Activated CD8-positive, alpha-beta memory T cell treated with anti-CD3 and anti-CD28 coated beads, Interleukin-2, amount 50 U/mL, for 4 hours (primary cell): ENCODE measurements around the gene FLOT1.
"Not testable (repeated sequence)": the region's sequence is repeated elsewhere in the genome, so short reads cannot be mapped to it uniquely, and the experiment has no call there.

Experiments
- DNase-seq: peaks from one replicate; pipeline ENCODE4 v3.0.0-alpha.2; 2020

FLOT1 gene

GRCh38 chr6:30722280-30723112 is 20.0 kb downstream of the FLOT1 start:
- DNase-seq: peak; percentile 87

GRCh38 chr6:30722025-30722279 is 20.5 kb downstream of the FLOT1 start:
- DNase-seq: not testable (repeated sequence)

DNA sequence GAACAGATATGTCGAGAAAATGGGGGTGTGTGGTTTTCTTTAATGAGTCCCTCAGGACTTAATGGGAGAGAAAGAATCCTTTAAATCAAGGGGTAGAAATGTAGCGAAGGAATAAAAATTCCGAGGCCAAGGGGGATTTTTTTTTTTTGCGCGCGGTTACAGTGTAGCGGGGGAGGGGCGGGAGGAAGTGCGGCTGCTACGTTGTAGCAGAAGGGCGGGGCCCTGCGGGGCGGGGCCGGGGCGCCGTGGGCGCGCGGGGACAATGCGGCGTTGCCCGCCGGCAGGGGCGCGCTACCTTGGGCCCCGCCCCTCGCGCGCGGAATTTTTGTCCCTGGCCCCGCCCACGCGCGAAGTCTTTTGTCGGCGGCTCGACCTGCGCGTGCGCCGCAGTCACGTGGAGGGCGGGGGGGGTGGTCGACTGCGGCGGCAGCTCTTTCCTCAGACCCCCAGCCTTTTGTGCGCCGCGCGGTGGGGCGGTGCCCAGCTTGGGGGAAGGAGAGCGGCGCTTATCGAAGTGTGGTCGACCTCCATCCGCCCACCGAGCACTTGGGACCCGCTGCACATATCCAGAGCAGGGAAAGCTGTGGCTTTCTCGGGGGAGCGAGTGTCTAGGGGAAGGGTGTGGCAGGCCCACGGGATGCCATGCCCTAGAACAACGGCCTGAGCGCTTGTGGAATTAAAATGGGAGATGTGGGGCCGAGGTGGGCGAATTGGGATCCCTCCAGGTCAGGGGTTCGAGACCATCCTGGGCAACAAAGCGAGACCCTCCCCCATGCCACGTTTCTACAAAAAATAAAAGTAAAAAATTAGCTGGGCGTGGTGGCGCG is 21.1 kb downstream of the FLOT1 start:
- DNase-seq: peak; percentile 99

DNA sequence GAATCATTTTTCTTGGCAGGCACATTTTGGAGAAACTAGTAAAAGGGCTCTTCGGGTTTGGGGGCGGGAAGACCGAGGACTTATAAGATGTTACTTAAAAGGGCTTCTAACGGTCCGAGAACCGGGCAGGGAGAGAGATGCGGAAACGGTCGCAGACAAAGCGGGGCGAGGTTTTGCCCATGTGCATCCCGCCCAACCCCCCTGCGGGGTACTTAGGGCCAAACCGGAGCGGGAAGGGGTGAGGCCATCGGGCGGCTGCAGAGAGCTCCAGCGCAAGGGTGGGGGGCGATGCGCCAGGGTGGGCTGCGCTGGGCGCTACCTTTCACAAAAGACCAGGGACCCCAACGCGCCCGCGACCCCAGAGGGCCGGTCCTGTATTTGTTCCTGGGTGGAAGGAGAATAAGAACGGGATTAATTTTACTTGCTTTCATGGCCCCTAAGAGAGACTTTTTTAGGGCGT is 21.7 kb downstream of the FLOT1 start:
- DNase-seq: peak; percentile 61

- DNase-seq: peak; percentile 92
Observed at GRCh38 chr6:30719791-30720737, 22.4 kb downstream of the FLOT1 start, which contains the start of gene TUBB. TUBB (plus strand) TSS chr6:30720352; CDS start chr6:30720507, 155 bp downstream.

DNA sequence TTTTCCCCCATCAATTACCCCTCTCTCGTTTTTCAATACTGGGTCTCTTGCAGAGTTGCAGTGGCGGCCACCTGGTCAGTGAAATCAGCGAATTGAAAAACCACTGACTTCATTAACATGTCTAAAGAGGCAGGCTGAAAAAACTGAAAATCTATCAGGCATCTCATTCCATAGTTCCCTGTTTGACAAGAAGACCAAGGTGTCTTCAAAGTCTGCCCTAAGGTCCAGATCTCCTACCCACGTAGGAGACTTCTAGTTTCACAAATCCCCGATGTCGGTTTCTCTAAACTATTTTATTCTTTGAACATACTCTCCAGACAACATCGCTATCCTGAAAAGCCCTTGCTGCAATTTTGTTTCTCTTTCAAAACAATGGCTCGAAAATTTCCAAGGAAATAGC is 23.1 kb downstream of the FLOT1 start:
- no peak for DNase-seq

GRCh38 chr6:30717845-30718720 is 24.4 kb downstream of the FLOT1 start:
- DNase-seq: not testable (repeated sequence)

DNA sequence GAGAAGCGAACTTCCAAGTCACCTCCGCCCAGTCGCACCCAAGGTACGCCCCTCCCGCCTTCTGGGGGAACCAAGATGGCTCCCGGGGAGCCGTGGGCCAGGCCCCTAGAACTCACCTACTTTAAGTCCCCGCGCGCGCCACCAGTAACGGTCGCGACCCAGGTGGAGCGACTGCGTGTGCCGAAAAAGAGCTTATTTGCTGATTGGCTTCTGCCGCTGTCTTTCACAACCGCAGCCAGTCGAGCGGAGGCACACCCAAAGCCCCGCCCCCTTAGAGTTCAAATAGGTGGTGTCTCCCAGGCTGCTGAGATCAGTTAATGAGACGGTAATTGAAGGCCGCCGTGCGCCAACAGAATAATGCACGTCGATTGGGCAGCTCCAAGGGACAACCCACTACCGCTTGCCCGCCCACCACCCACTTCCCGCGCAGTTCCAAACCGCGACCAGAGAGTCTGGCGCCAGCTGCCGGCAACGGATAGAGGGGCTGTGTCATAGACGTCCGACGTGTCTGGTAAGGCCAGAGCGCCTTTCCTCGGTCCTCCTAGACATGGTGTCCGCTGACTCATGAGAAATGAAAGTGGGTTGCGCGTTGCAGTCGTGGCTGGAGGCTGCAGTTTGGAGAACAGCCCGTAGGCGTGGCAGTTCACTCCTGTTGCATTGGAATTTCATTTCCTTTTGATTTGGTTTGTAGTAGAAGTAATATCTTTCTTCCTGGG is 25.2 kb downstream of the FLOT1 start, which contains the start of gene MDC1:
Gene MDC1 (minus strand): TSS at position 153 of the 716 bp plus-strand sequence. CDS start 2,106 bp downstream, outside the sequence.
- peak; percentile 98 for DNase-seq

DNA sequence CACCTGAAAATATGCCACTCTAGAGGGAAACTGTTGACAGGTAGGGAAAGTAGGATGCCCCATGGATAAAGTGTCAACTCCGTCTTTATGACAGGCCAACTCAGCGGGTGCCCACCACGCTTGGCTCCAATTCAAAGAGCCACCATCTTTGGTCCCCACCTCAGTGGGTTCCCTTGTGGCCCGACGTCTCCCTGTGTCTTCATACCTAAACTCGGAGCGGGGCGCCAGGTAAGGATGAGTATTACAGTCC is 25.7 kb downstream of the FLOT1 start:
- no peak for DNase-seq

DNA sequence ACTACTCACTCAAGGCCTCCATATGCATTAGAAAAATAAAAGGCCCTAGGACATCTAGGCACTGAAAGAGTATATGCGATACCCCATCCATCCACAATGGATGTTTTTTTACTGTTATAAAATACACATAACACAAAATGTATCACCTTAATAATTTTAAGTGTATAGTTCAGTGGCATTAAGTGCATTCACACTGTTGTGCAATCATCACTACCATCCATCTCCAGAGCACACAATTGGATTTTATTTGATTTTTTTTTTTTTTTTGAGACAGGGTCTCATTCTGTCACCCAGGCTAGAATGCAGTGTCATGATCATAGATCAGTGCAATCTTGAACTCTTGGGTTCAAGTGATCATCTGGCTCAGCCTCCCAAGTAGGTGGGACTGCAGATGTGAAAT is 28.2 kb downstream of the FLOT1 start:
- no peak for DNase-seq

GRCh38 chr6:30712441-30712945 is 30.0 kb downstream of the FLOT1 start:
- DNase-seq: no peak

- DNase-seq: no peak
Observed at GRCh38 chr6:30711758-30712380, 30.6 kb downstream of the FLOT1 start.

DNA sequence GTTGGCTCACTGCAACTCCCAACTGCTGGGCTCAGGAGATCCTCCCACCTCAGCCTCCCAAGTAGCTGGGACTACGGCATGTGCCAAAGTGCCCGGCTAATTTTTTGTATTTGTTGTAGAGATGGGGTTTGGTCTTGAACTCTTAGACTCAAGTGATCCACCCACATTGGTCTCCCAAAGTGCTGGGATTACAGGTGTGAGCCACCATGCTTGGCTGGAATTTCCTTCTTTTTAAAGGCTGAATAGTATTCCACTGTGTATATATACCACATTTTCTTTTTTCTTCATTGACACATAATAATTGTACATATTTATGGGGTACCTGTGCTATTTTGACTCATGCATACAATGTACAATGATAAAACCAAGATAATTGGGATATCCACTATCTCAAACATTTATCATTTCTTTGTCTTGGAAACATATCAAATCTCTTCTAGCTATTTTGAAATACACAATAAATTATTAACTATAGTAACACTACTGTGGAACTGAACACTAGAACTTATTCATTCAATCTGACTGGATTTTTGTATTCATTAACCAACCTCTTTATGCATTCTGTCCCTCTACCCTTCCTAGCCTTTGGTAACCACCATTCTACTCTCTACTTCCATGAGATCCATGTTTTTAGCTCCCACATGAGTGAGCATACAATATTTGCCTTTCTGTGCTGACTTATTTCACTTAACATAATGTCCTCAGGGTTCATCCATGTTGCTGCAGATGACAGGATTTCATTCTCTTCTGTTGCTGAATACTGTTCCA is 33.2 kb downstream of the FLOT1 start:
- no peak for DNase-seq

- DNase-seq: no peak
Observed at GRCh38 chr6:30707281-30707850, 35.1 kb downstream of the FLOT1 start.

DNA sequence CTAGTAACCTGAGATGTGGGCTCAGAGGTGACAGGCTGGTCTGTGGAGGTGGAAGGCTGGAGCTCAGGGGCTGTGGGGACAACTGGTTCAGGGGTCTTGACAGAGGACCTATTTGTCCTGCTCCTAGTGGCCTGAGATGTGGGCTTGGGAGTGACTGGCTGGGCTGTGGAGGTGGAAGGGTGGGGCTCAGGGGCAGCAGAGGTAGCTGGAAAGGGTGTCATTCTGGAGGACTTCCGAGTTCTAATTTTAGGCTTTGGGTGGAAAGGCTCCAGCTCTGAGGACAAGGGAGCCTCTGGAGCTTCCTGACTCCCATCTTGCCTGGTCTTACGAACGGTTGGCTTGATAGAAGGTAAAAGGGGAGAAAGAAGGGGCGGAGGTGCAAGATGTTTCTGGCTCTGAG is 36.9 kb downstream of the FLOT1 start:
- DNase-seq: no peak

- no peak for DNase-seq
Observed at GRCh38 chr6:30703821-30704220, 38.7 kb downstream of the FLOT1 start.

DNA sequence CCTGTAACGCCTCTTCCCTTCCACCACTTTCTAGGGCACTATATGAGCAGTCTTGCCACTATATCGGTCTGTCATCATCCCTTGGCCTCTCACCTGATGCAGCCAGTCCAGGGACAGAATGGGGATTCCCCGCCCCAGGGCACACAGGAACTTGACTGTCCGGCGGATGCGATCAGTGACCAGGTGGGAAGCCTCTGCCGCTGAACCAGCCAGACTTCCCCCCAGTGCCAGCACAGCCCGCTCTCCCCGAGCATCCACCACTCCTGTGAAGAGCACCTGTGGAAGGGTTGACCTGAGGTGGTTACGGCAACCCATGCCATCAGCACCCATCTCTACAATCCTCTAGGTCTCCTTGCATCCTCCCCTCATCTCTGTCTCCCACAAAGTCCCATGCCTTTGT is 39.5 kb downstream of the FLOT1 start:
- no peak for DNase-seq

GRCh38 chr6:30700340-30700739 is 42.1 kb downstream of the FLOT1 start:
- DNase-seq: no peak

DNA sequence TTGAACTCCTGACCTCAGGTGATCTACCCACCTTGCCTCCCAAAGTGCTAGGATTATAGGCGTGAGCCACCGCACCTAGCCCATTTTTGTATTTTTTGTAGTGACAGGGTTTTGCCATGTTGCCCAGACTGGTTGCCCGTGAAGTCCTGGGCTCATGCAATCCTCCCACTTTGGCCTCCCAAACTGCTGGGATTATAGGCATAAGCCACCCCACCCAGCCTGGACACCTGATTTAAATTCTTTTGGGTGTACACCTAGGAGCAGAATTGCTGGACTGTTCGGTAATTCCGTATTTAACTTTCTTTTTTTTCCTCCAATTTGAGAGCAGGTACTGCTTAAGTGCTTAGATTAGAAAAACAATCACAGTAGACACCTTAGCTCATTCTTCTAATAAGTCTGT is 46.1 kb downstream of the FLOT1 start:
- no peak for DNase-seq
